Measurements from ENCODE around the gene PARD6B. TPM values are rescaled to one million over a fixed set of nuclear protein-coding genes. Genes with fewer than 3 reads are reported as not detected.

Gene PARD6B
- total RNA-seq, 4 donors from 2014 or later: 1.1 to 20.5 (median 5.9) TPM

DNA sequence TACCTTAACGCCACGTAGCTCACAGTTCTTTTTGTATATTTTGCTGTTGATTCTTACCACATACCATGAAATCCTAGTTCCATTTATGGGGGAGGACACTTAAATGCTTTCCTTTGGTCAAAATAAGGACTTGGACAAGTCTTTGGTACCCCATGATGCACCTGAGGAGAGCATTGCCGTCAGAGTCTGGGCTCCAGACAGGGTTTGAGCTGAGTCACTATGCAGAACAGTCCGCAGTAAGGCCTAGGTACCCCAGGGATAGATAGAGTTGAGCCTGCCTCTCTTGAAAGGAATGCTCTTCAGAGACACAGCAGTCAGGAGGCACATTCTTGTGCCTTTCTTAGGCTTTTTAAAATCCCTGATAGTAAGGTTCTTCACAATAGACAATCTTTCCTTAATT is 6.0 kb downstream of the PARD6B start:
- ATAC-seq (ENCODE audit: low FRiP score): no peak

DNA sequence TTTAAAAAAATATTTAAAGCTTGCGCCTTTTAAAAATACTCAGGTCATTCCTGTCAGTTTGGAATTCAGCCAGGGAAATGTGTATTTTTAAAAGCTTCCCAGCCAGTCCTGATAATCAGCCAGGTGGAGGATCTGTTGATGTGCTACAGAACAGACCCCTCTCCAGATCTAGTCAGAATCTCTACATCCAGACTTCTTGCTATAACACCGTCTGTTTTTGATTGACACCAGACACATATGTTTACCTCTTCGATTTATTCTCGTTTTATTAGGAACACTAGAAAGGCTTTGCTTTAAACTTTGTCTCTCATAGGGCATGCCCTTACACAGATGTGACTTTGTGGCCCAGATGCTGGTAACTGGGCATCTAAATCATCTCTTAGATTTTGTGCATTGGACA is 11.7 kb downstream of the PARD6B start:
- DNase-seq (ENCODE audit: low spot score) (no peak), ATAC-seq (ENCODE audit: low FRiP score) (no peak)
- TF ChIP-seq, protein P1, sequence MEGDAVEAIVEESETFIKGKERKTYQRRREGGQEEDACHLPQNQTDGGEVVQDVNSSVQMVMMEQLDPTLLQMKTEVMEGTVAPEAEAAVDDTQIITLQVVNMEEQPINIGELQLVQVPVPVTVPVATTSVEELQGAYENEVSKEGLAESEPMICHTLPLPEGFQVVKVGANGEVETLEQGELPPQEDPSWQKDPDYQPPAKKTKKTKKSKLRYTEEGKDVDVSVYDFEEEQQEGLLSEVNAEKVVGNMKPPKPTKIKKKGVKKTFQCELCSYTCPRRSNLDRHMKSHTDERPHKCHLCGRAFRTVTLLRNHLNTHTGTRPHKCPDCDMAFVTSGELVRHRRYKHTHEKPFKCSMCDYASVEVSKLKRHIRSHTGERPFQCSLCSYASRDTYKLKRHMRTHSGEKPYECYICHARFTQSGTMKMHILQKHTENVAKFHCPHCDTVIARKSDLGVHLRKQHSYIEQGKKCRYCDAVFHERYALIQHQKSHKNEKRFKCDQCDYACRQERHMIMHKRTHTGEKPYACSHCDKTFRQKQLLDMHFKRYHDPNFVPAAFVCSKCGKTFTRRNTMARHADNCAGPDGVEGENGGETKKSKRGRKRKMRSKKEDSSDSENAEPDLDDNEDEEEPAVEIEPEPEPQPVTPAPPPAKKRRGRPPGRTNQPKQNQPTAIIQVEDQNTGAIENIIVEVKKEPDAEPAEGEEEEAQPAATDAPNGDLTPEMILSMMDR (IDR thresholded peaks at IDR 0.05): no peak

More for the DNA sequence above, 6.0 kb downstream of the PARD6B start:
- TF ChIP-seq, protein P1 (IDR thresholded peaks at IDR 0.05): no peak
- no peak for DNase-seq (ENCODE audit: low spot score)

DNA sequence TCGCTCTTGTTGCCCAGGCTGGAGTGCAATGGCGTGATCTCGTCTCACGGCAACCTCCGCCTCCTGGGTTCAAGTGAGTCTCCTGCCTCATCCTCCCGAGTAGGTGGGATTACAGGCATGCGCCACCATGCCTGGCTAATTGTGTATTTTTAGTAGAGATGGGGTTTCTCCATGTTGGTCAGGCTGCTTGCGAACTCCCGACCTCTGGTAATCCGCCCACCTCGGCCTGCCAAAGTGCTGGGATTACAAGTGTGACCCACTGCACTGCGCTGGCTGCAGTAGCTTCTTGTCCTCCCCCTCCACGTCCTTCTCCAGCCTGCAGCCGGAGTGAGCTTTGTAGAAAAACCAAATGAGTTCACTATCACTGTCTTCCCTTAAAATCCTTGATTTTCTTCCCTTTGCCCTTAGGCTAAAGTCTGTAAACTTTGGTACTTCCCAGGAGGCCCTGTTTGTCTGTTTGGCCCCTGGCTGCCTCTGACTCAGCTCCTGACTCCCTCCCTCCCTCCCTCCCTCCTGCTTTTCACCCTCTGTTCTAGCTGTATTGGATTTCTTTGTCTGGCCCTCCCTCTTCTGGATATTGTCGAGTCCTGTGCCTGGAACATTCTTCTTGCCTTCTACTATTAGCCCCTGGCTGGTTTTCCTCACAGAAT is 12.9 kb downstream of the PARD6B start:
- DNase-seq (ENCODE audit: low spot score) (no peak), ATAC-seq (ENCODE audit: low FRiP score) (peak; percentile 86)
- TF ChIP-seq, protein P1 (IDR thresholded peaks at IDR 0.05): no peak

DNA sequence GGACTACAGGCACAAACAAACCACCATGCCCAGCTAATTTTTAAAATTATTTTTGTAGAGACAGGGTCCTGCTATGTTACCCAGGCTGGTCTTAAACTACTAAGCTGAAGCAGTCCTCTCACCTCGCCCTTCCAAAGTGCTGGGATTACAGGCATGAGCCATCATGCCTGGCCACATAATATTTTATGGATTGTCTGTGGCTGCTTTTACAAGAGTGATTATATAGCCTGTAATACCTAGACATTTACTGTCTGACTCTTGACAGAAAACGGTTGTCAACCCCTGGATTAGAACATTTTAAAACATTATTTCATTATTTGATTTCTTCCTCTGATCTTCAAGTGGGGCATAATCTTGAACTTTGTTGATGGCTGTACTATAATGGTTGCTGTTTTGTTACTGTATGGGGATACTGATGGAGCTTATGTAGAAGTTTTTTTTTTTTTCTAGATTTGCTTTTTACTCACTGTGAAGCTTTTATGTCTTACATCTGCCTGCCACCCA is 14.3 kb downstream of the PARD6B start:
- TF ChIP-seq, protein P1 (IDR thresholded peaks at IDR 0.05): no peak
- DNase-seq (ENCODE audit: low spot score) (no peak), ATAC-seq (ENCODE audit: low FRiP score) (no peak)

DNA sequence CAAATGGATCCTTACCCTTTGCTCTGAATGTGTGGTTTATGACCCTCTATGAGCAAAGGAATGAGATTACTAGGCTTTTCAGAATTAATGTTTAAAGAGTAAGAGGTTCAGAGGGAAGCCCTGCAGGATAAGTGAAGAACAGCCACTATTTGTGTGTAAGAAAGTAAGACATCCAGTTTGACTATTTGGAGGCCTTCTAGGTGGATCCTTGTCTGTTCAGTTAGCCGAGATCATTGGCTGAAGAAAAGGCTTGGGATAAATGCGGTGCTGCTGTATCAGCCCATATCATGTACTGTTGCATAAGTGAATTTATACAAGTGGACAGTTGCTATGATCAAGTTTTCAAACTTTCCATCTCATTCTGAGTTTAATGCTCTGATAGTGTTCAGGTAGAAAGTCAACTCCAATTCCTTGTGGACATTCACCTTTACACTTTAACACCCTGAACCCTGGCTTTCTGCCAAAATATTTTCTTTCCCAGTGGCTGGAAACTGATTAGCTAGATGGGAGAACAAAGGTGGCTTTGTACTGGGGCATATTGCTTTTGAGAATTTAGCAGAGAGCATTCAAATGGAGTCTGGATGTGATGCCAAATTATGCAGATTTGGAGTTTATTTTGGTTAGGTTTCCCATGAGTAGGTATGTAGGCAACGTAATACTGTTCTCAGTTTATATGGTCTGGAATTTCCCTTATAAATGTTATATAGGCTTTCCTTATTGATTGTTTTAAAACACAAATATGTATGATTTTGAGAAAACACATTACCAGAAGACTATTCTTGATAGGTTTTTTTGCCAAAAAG is 15.0 kb downstream of the PARD6B start:
- TF ChIP-seq, protein P1 (IDR thresholded peaks at IDR 0.05): no peak
- ATAC-seq (ENCODE audit: low FRiP score): no peak
- no peak for DNase-seq (ENCODE audit: low spot score)

DNA sequence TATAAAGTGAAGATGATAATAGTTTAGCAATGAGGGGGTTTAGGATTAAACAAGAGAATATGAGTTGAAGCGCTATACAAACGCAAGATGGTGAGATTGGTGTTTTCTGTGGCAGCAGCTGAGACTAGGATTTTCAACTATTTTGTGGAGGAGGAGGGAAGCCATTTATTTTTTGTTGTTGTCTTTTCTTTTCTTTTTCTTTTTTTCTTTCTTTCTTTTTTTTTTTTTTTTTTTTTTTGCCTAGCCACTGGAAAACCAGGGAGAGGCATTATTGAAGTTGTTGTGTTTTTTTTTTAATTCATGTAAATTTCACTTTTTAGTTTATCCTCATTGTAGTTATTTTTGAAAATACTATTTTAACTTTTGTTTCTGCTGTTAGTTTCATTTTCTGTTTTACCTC is 15.9 kb downstream of the PARD6B start:
- ATAC-seq (ENCODE audit: low FRiP score) (no peak), DNase-seq (ENCODE audit: low spot score) (no peak)
- TF ChIP-seq, protein P1 (IDR thresholded peaks at IDR 0.05): no peak
